Measurements from ENCODE around the gene EIF4G1.

- TF ChIP-seq CTCF (conservative IDR thresholded peaks at IDR 0.05; ENCODE audit: low read depth, low read length) (no peak), USF2 (IDR thresholded peaks at IDR 0.05; ENCODE audit: low read depth, low read length) (no peak), POLR2A (IDR thresholded peaks at IDR 0.05; ENCODE audit: low read depth, low read length) (no peak), RCOR1 (IDR thresholded peaks at IDR 0.05; ENCODE audit: insufficient replicate concordance, low read length) (no peak), SMC3 (IDR thresholded peaks at IDR 0.05; ENCODE audit: low read depth, low read length) (no peak)
Observed at GRCh38 chr3:184339001-184339400, 24.6 kb downstream of the EIF4G1 start.

Data from IMR-90 (cell line).